Stimulated activated CD8-positive, alpha-beta memory T cell treated with anti-CD3 and anti-CD28 coated beads, Interleukin-12 subunit alpha, Interleukin-12 subunit beta, amount 100 ng/mL, for 24 hours (primary cell): ENCODE results near the gene TMEM86B.

Experiments
- DNase-seq: peaks from one replicate; pipeline ENCODE4 v3.0.0-alpha.2; 2020; ENCODE audit errors: extremely low read depth

TMEM86B gene

GRCh38 chr19:55257461-55258420, 29.2 kb upstream of the TMEM86B start:
- no peak for DNase-seq

GRCh38 chr19:55256562-55257460, 28.2 kb upstream of the TMEM86B start:
- DNase-seq: no peak

- DNase-seq: peak; percentile 9
These were observed 27.3 kb upstream of the TMEM86B start for GRCh38 chr19:55255618-55256423.

- no peak for DNase-seq
These were observed 26.0 kb upstream of the TMEM86B start for GRCh38 chr19:55254625-55254977.

- DNase-seq: peak; percentile 8
These were observed 25.5 kb upstream of the TMEM86B start for GRCh38 chr19:55253842-55254624.

- no peak for DNase-seq
These were observed 24.4 kb upstream of the TMEM86B start for GRCh38 chr19:55252760-55253663.

GRCh38 chr19:55251341-55252081, 22.9 kb upstream of the TMEM86B start:
- DNase-seq: peak; percentile 9

- no peak for DNase-seq
These were observed 21.9 kb upstream of the TMEM86B start for GRCh38 chr19:55250262-55251036.

GRCh38 chr19:55249841-55250240, 21.3 kb upstream of the TMEM86B start:
- DNase-seq: no peak

GRCh38 chr19:55248704-55249103, 20.1 kb upstream of the TMEM86B start:
- no peak for DNase-seq

- no peak for DNase-seq
These were observed 19.7 kb upstream of the TMEM86B start for GRCh38 chr19:55248166-55248675.

GRCh38 chr19:55247621-55248099, 19.1 kb upstream of the TMEM86B start:
- no peak for DNase-seq

GRCh38 chr19:55246462-55247451, 18.2 kb upstream of the TMEM86B start:
- no peak for DNase-seq

- no peak for DNase-seq
These were observed 16.8 kb upstream of the TMEM86B start for GRCh38 chr19:55245236-55245904.

- DNase-seq: no peak
These were observed 15.6 kb upstream of the TMEM86B start for GRCh38 chr19:55244004-55244680.

- no peak for DNase-seq
These were observed 14.0 kb upstream of the TMEM86B start for GRCh38 chr19:55242517-55242916.
